Bronchial epithelial cell (primary cell): ENCODE results near the gene CD2AP. TPM values are rescaled to one million over a fixed set of nuclear protein-coding genes. Genes with fewer than 3 reads are reported as not detected.

Source experiments
- DNase-seq: peaks from one replicate; pipeline ENCODE4 v3.0.0-alpha.2; 2010; ENCODE audit warnings: low read depth
- FAIRE-seq: peaks from 2 replicates; lab custom pipeline; 2011; peaks lifted over from hg19 to GRCh38; lab: Jason Lieb, UNC
- H3K27me3 ChIP-seq: 2 replicates; pipeline ENCODE4 v1.5.1; 2011; ENCODE audit warnings: low read length; ENCODE audit not compliant: control insufficient read depth, insufficient read depth
- H3K36me3 ChIP-seq: 2 replicates; pipeline ENCODE4 v1.5.1; 2011; ENCODE audit warnings: low read length; ENCODE audit not compliant: control insufficient read depth, insufficient read depth
- H3K4me3 ChIP-seq: 2 replicates; pipeline ENCODE4 v1.5.1; 2011; ENCODE audit warnings: mild to moderate bottlenecking, low read depth, low read length, control low read depth
- CTCF ChIP-seq: IDR thresholded peaks from 2 replicates; pipeline ENCODE4 v1.5.1; 2011; ENCODE audit warnings: mild to moderate bottlenecking, moderate library complexity, low read length, control low read depth, inconsistent platforms; ENCODE audit not compliant: insufficient read depth, severe bottlenecking
- total RNA-seq: library from RNA; depleted of rRNA; stranded (reverse); fragments of >200 nt; gene quantifications from 2 replicates; pipeline ENCODE4 v1.2.1, GENCODE V29; 2014

Gene CD2AP
- total RNA-seq, 1 donor from 2014 or later: 24.0 TPM

GRCh38 chr6:47661960-47662359 lies 184.4 kb downstream of the CD2AP start:
- H3K36me3 ChIP-seq: no peaks in the 10 kb centered on the region
- no peaks in the 10 kb centered on the region for H3K27me3 ChIP-seq
- no peak for TF ChIP-seq CTCF
- DNase-seq (no peak), FAIRE-seq (no peak)
- no peak overlapping the region for H3K4me3 ChIP-seq

GRCh38 chr6:47663462-47664216 lies 186.1 kb downstream of the CD2AP start:
- Histone ChIP-seq H3K4me3 (no peak overlapping the region), H3K27me3 (no peaks in the 10 kb centered on the region), H3K36me3 (no peaks in the 10 kb centered on the region)
- FAIRE-seq (peak; percentile 64), DNase-seq (peak; percentile 41)
- no peak for TF ChIP-seq CTCF

GRCh38 chr6:47665112-47665511 lies 187.5 kb downstream of the CD2AP start:
- no peak for TF ChIP-seq CTCF
- Histone ChIP-seq H3K27me3 (no peaks in the 10 kb centered on the region), H3K4me3 (no peak overlapping the region), H3K36me3 (no peaks in the 10 kb centered on the region)
- DNase-seq (peak; percentile 98), FAIRE-seq (peak; percentile 91)

- Histone ChIP-seq H3K36me3 (no peaks in the 10 kb centered on the region), H3K27me3 (no peaks in the 10 kb centered on the region), H3K4me3 (no peak overlapping the region)
- DNase-seq: peak; percentile 95
- peak; percentile 92 for FAIRE-seq
- no peak for TF ChIP-seq CTCF
These were observed 192.3 kb downstream of the CD2AP start for GRCh38 chr6:47669684-47670513.

- no peak overlapping the region for H3K4me3 ChIP-seq
- TF ChIP-seq CTCF: no peak
- peak; percentile 31 for DNase-seq
- FAIRE-seq: no peak
- H3K27me3 ChIP-seq: no peaks in the 10 kb centered on the region
- no peaks in the 10 kb centered on the region for H3K36me3 ChIP-seq
These were observed 193.3 kb downstream of the CD2AP start for GRCh38 chr6:47670851-47671250.
